ENCODE results near the gene TYW5. TPM values are rescaled to one million over a fixed set of nuclear protein-coding genes. Genes with fewer than 3 reads are reported as not detected.

The TYW5 gene
- total and polyA plus RNA-seq, 2 of the 13 experiments (the other 11 are each of a cell fraction or from before 2014, with no cell fraction given) = 8.3 to 14.6 TPM

DNA sequence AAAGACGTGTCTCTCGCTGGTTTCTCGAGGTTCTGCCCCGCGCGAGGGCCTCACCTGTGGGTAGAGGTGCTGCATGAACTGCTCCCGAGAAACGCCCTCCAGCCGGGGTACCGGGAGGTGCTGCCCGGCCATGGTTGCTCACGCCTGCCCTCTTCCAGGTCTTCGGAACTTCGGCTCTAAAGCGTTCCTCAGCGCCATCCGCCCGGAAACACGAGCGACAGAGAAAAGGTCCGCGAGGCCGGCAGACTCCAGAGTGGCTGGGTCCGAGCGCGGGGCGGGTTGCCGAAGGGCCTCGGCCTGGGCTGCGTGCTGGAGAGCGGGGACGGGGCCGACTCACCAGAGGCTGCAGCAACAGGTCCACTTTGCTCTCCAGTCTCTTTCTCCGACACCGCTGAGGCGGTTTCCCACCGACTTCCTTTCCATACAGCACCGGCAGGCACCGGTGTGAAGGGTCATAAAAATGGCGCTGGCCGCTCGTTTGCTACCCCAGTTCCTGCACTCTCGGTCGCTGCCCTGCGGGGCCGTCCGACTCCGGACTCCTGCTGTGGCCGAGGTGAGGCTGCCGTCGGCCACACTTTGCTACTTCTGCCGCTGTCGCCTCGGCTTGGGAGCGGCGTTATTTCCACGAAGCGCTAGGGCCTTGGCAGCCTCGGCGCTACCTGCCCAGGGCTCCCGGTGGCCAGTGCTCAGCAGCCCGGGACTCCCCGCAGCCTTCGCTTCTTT lies at the start of gene TYW5, which contains the start of gene MAIP1 (continued):
- TF ChIP-seq, protein P1, sequence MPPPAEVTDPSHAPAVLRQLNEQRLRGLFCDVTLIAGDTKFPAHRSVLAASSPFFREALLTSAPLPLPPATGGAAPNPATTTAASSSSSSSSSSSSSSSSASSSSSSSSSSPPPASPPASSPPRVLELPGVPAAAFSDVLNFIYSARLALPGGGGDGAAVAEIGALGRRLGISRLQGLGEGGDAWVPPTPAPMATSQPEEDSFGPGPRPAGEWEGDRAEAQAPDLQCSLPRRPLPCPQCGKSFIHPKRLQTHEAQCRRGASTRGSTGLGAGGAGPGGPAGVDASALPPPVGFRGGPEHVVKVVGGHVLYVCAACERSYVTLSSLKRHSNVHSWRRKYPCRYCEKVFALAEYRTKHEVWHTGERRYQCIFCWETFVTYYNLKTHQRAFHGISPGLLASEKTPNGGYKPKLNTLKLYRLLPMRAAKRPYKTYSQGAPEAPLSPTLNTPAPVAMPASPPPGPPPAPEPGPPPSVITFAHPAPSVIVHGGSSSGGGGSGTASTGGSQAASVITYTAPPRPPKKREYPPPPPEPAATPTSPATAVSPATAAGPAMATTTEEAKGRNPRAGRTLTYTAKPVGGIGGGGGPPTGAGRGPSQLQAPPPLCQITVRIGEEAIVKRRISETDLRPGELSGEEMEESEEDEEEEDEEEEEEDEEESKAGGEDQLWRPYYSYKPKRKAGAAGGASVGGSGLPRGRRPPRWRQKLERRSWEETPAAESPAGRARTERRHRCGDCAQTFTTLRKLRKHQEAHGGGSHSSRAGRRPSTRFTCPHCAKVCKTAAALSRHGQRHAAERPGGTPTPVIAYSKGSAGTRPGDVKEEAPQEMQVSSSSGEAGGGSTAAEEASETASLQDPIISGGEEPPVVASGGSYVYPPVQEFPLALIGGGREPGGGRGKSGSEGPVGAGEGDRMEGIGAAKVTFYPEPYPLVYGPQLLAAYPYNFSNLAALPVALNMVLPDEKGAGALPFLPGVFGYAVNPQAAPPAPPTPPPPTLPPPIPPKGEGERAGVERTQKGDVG (CRISPR knock-in tag; IDR thresholded peaks at IDR 0.05; ENCODE audit: borderline replicate concordance) = peak; percentile 97
- TF ChIP-seq, protein P2, sequence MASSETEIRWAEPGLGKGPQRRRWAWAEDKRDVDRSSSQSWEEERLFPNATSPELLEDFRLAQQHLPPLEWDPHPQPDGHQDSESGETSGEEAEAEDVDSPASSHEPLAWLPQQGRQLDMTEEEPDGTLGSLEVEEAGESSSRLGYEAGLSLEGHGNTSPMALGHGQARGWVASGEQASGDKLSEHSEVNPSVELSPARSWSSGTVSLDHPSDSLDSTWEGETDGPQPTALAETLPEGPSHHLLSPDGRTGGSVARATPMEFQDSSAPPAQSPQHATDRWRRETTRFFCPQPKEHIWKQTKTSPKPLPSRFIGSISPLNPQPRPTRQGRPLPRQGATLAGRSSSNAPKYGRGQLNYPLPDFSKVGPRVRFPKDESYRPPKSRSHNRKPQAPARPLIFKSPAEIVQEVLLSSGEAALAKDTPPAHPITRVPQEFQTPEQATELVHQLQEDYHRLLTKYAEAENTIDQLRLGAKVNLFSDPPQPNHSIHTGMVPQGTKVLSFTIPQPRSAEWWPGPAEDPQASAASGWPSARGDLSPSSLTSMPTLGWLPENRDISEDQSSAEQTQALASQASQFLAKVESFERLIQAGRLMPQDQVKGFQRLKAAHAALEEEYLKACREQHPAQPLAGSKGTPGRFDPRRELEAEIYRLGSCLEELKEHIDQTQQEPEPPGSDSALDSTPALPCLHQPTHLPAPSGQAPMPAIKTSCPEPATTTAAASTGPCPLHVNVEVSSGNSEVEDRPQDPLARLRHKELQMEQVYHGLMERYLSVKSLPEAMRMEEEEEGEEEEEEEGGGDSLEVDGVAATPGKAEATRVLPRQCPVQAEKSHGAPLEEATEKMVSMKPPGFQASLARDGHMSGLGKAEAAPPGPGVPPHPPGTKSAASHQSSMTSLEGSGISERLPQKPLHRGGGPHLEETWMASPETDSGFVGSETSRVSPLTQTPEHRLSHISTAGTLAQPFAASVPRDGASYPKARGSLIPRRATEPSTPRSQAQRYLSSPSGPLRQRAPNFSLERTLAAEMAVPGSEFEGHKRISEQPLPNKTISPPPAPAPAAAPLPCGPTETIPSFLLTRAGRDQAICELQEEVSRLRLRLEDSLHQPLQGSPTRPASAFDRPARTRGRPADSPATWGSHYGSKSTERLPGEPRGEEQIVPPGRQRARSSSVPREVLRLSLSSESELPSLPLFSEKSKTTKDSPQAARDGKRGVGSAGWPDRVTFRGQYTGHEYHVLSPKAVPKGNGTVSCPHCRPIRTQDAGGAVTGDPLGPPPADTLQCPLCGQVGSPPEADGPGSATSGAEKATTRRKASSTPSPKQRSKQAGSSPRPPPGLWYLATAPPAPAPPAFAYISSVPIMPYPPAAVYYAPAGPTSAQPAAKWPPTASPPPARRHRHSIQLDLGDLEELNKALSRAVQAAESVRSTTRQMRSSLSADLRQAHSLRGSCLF (CRISPR knock-in tag; IDR thresholded peaks at IDR 0.05; ENCODE audit: borderline replicate concordance) = no peak; the same call in 1 of the 2 replicates
- TF ChIP-seq ZEB1 (IDR thresholded peaks at IDR 0.05; ENCODE audit: insufficient replicate concordance, low read depth) = peak; percentile 90
- TF ChIP-seq XBP1 (CRISPR knock-in tag; IDR thresholded peaks at IDR 0.05) = peak; percentile 19; the same call in 1 of the 2 replicates
- peak; percentile 88; the same call in 1 of the 2 replicates for TF ChIP-seq ZNF431 (CRISPR knock-in tag; IDR thresholded peaks at IDR 0.05; ENCODE audit: borderline replicate concordance, low read depth)
- TF ChIP-seq EEA1 (CRISPR knock-in tag; IDR thresholded peaks at IDR 0.05; ENCODE audit: borderline replicate concordance) = 0 out of 2 replicates have a peak, but pooled peaks have one; percentile 19
- no peak; the same call in 1 of the 2 replicates for TF ChIP-seq ADNP (CRISPR knock-in tag; IDR thresholded peaks at IDR 0.05)
- no peak for TF ChIP-seq SUZ12 (IDR thresholded peaks at IDR 0.05; ENCODE audit: low read depth, low read length)
- TF ChIP-seq MZF1 (CRISPR knock-in tag; IDR thresholded peaks at IDR 0.05; ENCODE audit: borderline replicate concordance) = peak; percentile 22
- TF ChIP-seq, protein P3, sequence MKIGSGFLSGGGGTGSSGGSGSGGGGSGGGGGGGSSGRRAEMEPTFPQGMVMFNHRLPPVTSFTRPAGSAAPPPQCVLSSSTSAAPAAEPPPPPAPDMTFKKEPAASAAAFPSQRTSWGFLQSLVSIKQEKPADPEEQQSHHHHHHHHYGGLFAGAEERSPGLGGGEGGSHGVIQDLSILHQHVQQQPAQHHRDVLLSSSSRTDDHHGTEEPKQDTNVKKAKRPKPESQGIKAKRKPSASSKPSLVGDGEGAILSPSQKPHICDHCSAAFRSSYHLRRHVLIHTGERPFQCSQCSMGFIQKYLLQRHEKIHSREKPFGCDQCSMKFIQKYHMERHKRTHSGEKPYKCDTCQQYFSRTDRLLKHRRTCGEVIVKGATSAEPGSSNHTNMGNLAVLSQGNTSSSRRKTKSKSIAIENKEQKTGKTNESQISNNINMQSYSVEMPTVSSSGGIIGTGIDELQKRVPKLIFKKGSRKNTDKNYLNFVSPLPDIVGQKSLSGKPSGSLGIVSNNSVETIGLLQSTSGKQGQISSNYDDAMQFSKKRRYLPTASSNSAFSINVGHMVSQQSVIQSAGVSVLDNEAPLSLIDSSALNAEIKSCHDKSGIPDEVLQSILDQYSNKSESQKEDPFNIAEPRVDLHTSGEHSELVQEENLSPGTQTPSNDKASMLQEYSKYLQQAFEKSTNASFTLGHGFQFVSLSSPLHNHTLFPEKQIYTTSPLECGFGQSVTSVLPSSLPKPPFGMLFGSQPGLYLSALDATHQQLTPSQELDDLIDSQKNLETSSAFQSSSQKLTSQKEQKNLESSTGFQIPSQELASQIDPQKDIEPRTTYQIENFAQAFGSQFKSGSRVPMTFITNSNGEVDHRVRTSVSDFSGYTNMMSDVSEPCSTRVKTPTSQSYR (CRISPR knock-in tag; IDR thresholded peaks at IDR 0.05; ENCODE audit: borderline replicate concordance) = no peak; the same call in 1 of the 2 replicates
- peak; percentile 89 for TF ChIP-seq RBM22 (optimal IDR thresholded peaks at IDR 0.05; ENCODE audit: low read length)
- peak; percentile 94 for TF ChIP-seq SIN3B (IDR thresholded peaks at IDR 0.05; ENCODE audit: low read length)
- peak; percentile 47; the same call in 1 of the 2 replicates for TF ChIP-seq NFYC (CRISPR knock-in tag; IDR thresholded peaks at IDR 0.05)
- TF ChIP-seq TCF7L2 (IDR thresholded peaks at IDR 0.05; ENCODE audit: low read depth, low read length) = no peak
- TF ChIP-seq NFKB2 (CRISPR knock-in tag; IDR thresholded peaks at IDR 0.05; ENCODE audit: borderline replicate concordance) = peak; percentile 96; the same call in 1 of the 2 replicates
- TF ChIP-seq ZBTB7A (CRISPR knock-in tag; IDR thresholded peaks at IDR 0.05) = 0 out of 2 replicates have a peak, but pooled peaks have one; percentile 46
- peak; percentile 96; the same call in 1 of the 2 replicates for TF ChIP-seq ZNF274 (CRISPR knock-in tag; IDR thresholded peaks at IDR 0.05)
- peak; percentile 86 for TF ChIP-seq BRD4 (CRISPR knock-in tag; IDR thresholded peaks at IDR 0.05)
